Keratinocyte (primary cell): ENCODE data around the gene DIS3L2. TPM values are rescaled to one million over a fixed set of nuclear protein-coding genes. Genes with fewer than 3 reads are reported as not detected.

Source experiments
- DNase-seq: peaks from one replicate; pipeline ENCODE4 v3.0.0-alpha.2; 2011; ENCODE audit warnings: low read depth, missing footprints, low spot score
- FAIRE-seq: peaks from 2 replicates; lab custom pipeline; 2011; peaks lifted over from hg19 to GRCh38; lab: Jason Lieb, UNC
- H2AFZ ChIP-seq: 2 replicates; pipeline ENCODE4 v1.6.0; 2012; ENCODE audit warnings: low read length, control low read depth, inconsistent platforms; ENCODE audit not compliant: control insufficient read depth
- H3K27ac ChIP-seq: 2 replicates; pipeline ENCODE4 v1.5.1; 2011; ENCODE audit warnings: low read length; ENCODE audit not compliant: control insufficient read depth, insufficient read depth
- H3K27me3 ChIP-seq: 3 replicates; pipeline ENCODE4 v1.6.0; 2011; ENCODE audit warnings: low read length; ENCODE audit not compliant: control insufficient read depth, insufficient read depth; ENCODE audit errors: extremely low read depth
- H3K36me3 ChIP-seq, 2 experiments: 2 replicates in 1 of 2; 3 replicates in 1 of 2; pipeline ENCODE4 v1.5.1; 2011; ENCODE audit warnings: low read length in 2 of 2, mild to moderate bottlenecking in 1 of 2; ENCODE audit not compliant: control insufficient read depth in 2 of 2, insufficient read depth in 2 of 2; ENCODE audit errors: extremely low read depth in 1 of 2
- H3K4me1 ChIP-seq: 3 replicates; pipeline ENCODE4 v1.5.1; 2011; ENCODE audit warnings: low read length; ENCODE audit not compliant: control insufficient read depth, insufficient read depth; ENCODE audit errors: extremely low read depth
- H3K4me2 ChIP-seq: 3 replicates; pipeline ENCODE4 v1.6.0; 2011; ENCODE audit warnings: low read depth, low read length; ENCODE audit not compliant: control insufficient read depth, insufficient read depth; ENCODE audit errors: extremely low read depth
- H3K4me3 ChIP-seq, 3 experiments: fragments of 200-600 bp in 1 of 3; sonication (generic) in 1 of 3; 2 replicates in 2 of 3; 3 replicates in 1 of 3; pipeline ENCODE4 v1.5.1; 2011 to 2016; ENCODE audit warnings: low read length in 3 of 3, mild to moderate bottlenecking in 3 of 3, control low read depth in 2 of 3, inconsistent platforms in 1 of 3, low read depth in 1 of 3, mixed read lengths in 1 of 3, mixed run types in 1 of 3, moderate library complexity in 1 of 3; ENCODE audit not compliant: control insufficient read depth in 2 of 3, insufficient read depth in 2 of 3; ENCODE audit errors: extremely low read depth in 1 of 3
- H3K79me2 ChIP-seq: 2 replicates; pipeline ENCODE4 v1.6.0; 2012; ENCODE audit warnings: low read length; ENCODE audit not compliant: control insufficient read depth, insufficient read depth
- H3K9ac ChIP-seq: 3 replicates; pipeline ENCODE4 v1.6.0; 2011; ENCODE audit warnings: low read length; ENCODE audit not compliant: control insufficient read depth, insufficient read depth; ENCODE audit errors: extremely low read depth
- H3K9me1 ChIP-seq: 3 replicates; pipeline ENCODE4 v1.6.0; 2011; ENCODE audit warnings: low read length; ENCODE audit not compliant: control insufficient read depth, insufficient read depth; ENCODE audit errors: extremely low read depth
- H3K9me3 ChIP-seq: 2 replicates; pipeline ENCODE4 v1.5.1; 2012; ENCODE audit warnings: low read depth, low read length; ENCODE audit not compliant: control insufficient read depth
- H4K20me1 ChIP-seq: 3 replicates; pipeline ENCODE4 v1.6.0; 2011; ENCODE audit warnings: low read length; ENCODE audit not compliant: control insufficient read depth, insufficient read depth; ENCODE audit errors: extremely low read depth
- EZH2 ChIP-seq: IDR thresholded peaks from one replicate; pipeline ENCODE4 v1.6.1; 2012; ENCODE audit warnings: inconsistent platforms, mild to moderate bottlenecking, low read length, moderate library complexity
- dilution Hi-C: fragments of 300-500 bp; cut with MboI; formaldehyde crosslinking; loops from one replicate; pipeline ENCODE4 v1.7.0; 2020; ENCODE audit warnings: low sequenced_read_pairs; ENCODE audit not compliant: extremely low pct_ligation_motif_present
- polyA plus RNA-seq, 5 experiments: library from polyadenylated mRNA; depleted of rRNA in 3 of 5; stranded (reverse) in 3 of 5; stranded (forward) in 1 of 5; unstranded in 1 of 5; fragments of >200 nt; gene quantifications; 1 replicate in 1 of 5; 2 replicates in 3 of 5; 3 replicates in 1 of 5; pipeline versions ENCODE4 v1.2.1 to v1.2.3, GENCODE V29; 2011 to 2012; ENCODE audit warnings: missing spikeins in 2 of 5, low read depth in 1 of 5, low replicate concordance in 1 of 5
- TF ChIP-seq, protein P1 (sequence below), 3 experiments: IDR thresholded peaks in 1 of 3; conservative IDR thresholded peaks in 1 of 3; optimal IDR thresholded peaks in 1 of 3; 2 replicates in 2 of 3; 3 replicates in 1 of 3; pipeline versions ENCODE3 to v1.5.1; 2011; ENCODE audit warnings: low read length in 3 of 3, mild to moderate bottlenecking in 3 of 3, moderate library complexity in 2 of 3, control low read depth in 1 of 3, inconsistent platforms in 1 of 3; ENCODE audit not compliant: insufficient read depth in 2 of 3; ENCODE audit errors: extremely low read depth in 1 of 3

Gene DIS3L2
- polyA plus RNA-seq, 1 donor (not counting 4 experiments of a cell fraction or from before 2014, with no cell fraction given), result 8.6 TPM

DNA sequence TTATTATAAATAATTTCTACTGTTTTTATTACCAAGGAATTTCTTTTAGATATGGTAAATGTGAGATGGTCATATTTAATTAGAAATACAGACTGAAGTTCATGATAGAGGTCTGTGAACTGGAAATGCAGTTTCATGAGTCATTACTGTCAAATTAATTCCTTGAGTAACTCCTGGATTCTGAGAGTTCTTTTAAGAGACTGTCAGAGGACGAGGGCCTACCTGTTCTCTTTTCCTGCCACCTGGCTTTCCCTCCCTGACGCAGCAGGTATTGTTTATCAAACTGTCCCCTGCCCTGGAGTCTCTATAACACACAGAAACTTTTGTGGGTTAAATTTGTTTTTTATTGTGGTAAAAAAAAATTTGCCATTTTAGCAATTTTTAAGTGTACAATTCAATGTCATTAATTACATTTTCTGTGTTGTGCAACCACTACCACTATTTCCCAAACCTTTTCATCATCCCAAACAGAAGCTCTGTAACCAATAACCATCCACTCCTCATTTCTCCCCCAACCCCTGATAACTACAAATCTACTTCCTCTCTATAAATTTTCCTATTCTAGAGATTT, 142.6 kb downstream of the DIS3L2 start:
- Histone ChIP-seq H3K9me3 (no peaks in the 10 kb centered on the region), H3K4me1 (peaks cover 5% of the 10 kb centered on the region), H3K9ac (no peak overlapping the region), H3K4me2 (no peak overlapping the region), H3K79me2 (no peaks in the 10 kb centered on the region), H2AFZ (no peak overlapping the region), H3K36me3 (no peaks in the 10 kb centered on the region), H3K9me1 (no peaks in the 10 kb centered on the region), H4K20me1 (no peaks in the 10 kb centered on the region), H3K27ac (no peak overlapping the region), H3K4me3 (no peak overlapping the region), H3K27me3 (no peaks in the 10 kb centered on the region)
- TF ChIP-seq, protein P1, sequence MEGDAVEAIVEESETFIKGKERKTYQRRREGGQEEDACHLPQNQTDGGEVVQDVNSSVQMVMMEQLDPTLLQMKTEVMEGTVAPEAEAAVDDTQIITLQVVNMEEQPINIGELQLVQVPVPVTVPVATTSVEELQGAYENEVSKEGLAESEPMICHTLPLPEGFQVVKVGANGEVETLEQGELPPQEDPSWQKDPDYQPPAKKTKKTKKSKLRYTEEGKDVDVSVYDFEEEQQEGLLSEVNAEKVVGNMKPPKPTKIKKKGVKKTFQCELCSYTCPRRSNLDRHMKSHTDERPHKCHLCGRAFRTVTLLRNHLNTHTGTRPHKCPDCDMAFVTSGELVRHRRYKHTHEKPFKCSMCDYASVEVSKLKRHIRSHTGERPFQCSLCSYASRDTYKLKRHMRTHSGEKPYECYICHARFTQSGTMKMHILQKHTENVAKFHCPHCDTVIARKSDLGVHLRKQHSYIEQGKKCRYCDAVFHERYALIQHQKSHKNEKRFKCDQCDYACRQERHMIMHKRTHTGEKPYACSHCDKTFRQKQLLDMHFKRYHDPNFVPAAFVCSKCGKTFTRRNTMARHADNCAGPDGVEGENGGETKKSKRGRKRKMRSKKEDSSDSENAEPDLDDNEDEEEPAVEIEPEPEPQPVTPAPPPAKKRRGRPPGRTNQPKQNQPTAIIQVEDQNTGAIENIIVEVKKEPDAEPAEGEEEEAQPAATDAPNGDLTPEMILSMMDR (optimal IDR thresholded peaks at IDR 0.05 in 1 of 3, IDR thresholded peaks at IDR 0.05 in 1 of 3, conservative IDR thresholded peaks at IDR 0.05 in 1 of 3; ENCODE audit: extremely low read depth in 1 of 3, insufficient read depth in 2 of 3, low read length in 3 of 3), result no peak
- TF ChIP-seq EZH2, result no peak
- FAIRE-seq, result no peak
- dilution Hi-C loops, result no loop called here
- DNase-seq, result no peak

DNA sequence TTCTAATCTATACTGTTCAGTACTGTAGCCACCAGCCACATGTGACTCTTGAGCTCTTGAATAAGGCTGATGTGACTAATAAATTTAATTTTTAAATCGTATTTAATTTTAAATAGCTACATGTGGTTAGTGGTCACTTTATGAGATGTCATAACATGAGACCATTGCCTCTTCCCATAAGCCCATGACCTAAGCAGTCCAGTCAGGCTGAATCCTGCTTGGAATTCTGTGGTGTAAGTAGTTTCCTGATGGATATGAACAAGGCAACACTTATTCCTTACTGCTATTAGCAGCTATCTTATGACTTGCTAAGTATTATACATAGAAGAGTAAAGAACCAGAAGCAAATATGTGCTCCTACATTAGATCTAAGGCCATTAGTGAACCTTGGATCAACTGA, 150.0 kb downstream of the DIS3L2 start:
- Histone ChIP-seq H3K9me3 (no peaks in the 10 kb centered on the region), H3K9ac (no peak overlapping the region), H3K4me2 (no peak overlapping the region), H3K27ac (no peak overlapping the region), H3K27me3 (no peaks in the 10 kb centered on the region), H3K79me2 (no peaks in the 10 kb centered on the region), H3K4me1 (no peaks in the 10 kb centered on the region), H3K4me3 (no peak overlapping the region), H3K9me1 (no peaks in the 10 kb centered on the region), H2AFZ (no peak overlapping the region), H3K36me3 (no peaks in the 10 kb centered on the region), H4K20me1 (no peaks in the 10 kb centered on the region)
- TF ChIP-seq, protein P1 (optimal IDR thresholded peaks at IDR 0.05 in 1 of 3, IDR thresholded peaks at IDR 0.05 in 1 of 3, conservative IDR thresholded peaks at IDR 0.05 in 1 of 3; ENCODE audit: extremely low read depth in 1 of 3, insufficient read depth in 2 of 3, low read length in 3 of 3), result no peak
- no peak for TF ChIP-seq EZH2
- dilution Hi-C loops, result no loop called here
- DNase-seq (no peak), FAIRE-seq (no peak)
